Kasumi-1 (cell line): ENCODE measurements around the gene CTNND2.
"Not testable (repeated sequence)": the region's sequence is repeated elsewhere in the genome, so short reads cannot be mapped to it uniquely, and the experiment has no call there.

Experiments used
- DNase-seq, 2 experiments: peaks; one replicate each; lab custom pipeline; 2025; lab: John Stamatoyannopoulos, UW

The CTNND2 gene

DNA sequence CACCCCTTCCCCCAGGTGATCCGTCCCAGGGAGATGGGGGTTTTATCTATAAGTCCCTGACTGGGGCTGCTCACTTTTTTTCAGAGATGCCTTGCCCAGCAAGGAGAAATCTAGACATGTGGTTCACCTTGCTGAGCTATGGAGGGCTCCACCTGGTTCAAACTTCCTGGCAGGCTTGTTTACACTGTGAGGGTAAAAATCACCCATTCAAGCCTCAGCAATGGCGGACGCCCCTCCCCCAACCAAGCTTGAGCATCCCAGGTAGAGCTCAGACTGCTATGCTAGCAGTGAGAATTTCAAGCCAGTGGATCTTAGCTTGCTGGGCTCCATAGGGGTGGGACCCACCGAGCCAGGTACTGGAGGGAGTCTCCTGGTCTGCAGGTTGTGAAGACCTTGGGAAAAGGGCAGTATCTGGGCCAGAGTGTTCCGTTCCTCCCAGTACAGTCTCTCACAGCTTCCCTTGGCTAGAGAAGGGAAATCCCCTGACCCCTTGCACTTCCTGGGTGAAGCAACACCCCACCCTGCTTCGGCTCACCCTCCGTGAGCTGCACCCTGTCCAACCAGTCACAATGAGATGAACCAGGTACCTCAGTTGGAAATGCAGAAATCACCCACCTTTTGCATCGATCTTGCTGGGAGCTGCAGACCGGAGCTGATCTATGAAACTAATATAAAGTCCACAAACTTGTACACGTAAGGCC lies 231.7 kb downstream of the CTNND2 start:
- DNase-seq, result no peak

DNA sequence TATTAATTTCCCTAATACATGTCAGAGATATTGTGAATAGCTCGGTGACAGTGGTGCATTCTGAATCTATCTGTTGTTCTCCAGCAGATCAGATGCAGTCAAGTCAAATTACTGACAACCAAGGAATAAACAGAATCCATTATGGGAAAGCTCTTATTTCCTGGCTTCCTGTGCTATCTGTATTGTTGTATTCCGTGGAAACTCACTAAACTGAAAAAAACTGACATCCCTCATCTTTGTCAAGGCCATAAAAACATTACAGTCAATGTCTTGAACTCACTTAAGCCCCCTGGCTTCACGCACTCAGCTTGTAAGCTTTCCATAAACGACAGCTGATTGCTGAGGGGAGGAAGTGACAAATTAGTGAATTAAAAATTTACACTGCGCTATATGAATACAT lies 245.9 kb downstream of the CTNND2 start:
- no peak for DNase-seq

DNA sequence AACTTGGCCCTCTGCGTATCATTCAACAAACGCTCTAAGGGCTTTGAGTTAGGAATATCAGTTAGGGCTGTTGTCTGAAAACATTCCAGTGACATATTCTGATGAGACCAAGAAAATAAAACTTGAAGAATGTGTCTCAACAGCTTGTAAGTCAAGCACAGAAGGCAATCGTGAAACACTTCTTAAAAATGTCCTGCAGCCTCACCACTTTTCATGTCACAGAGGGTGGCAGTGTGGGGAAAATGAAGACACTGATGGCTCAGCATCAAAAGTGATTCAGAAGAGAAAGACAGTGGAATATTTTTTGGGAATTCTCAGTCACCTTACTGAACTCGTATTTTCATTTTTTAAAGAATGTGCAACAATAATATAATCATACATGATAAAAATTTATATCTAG lies 247.3 kb downstream of the CTNND2 start:
- DNase-seq, result no peak

DNA sequence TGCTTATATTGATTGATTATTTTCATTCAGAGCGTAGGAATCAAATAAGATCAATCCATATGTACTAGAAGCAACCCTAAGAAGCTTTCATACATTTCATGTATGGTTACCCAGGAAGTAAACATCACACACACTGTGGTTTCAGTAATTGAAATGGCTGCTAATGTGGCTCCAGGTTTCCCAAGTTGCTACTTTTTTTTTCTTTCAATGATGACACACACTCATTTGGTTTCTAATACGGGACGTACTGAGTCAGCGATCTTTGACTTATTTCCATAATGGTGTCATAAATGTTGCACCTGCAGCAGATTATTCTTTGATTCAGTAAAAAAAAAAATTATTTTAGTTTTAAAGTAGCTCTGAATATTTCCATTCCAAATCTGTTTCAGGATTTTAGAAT lies 248.6 kb downstream of the CTNND2 start:
- DNase-seq, result no peak

DNA sequence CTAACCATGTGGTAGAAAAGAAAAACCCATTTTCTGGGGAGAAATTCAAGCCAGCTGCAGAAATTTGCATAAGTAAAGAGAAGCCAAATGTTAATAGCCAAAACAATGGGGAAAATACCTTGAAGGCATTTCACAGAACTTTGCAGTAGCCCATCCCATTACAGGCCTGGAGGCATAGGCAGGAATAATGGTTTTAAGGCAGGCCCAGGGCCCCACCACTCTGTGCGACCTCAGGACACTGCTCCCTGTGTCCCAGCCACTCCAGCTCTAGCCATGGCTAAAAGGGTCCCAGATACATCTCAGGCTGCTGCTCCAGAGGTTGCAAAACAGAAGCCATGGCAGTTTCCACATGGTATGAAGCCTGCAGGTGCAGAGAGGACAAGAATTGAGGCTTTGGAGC lies 253.3 kb downstream of the CTNND2 start:
- no peak for DNase-seq

DNA sequence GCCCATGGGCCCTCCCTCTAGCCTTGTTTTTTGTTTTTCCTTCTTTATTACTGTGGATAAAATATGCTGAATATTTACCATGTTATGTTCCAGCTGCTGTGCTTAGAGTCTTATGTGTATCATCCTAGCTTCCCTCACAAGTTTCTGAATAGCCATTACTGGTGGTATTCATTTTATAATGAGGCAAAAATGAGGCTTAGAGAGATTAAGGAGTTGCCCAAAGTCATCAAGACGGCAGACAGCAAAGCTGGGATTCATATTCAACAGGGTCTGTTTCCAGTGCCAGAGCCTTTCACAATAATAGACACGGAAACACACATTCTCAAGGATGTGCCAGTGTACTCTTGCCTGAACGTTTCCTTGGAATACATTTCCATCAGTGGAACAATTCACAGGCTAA lies 258.1 kb downstream of the CTNND2 start:
- no peak for DNase-seq

DNA sequence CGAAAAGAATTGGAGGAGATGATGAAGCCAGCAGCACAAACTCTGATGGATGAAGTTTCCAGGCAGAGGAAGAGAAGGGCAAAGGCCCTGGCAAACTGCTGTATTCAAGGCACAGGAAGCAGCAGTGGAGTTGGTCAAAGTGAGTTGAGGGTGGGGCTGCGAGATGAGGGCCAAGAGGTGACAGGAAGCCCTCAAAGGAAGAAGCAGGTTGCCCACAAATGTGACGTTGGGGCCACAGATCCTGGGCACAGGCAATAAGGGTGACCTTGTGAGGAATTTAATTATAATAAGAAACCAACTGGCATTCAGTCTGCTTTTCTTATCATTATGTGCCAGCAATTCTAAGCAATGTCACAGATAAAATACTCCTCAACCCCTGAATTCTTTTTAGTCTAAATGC lies 261.8 kb downstream of the CTNND2 start:
- no peak for DNase-seq

DNA sequence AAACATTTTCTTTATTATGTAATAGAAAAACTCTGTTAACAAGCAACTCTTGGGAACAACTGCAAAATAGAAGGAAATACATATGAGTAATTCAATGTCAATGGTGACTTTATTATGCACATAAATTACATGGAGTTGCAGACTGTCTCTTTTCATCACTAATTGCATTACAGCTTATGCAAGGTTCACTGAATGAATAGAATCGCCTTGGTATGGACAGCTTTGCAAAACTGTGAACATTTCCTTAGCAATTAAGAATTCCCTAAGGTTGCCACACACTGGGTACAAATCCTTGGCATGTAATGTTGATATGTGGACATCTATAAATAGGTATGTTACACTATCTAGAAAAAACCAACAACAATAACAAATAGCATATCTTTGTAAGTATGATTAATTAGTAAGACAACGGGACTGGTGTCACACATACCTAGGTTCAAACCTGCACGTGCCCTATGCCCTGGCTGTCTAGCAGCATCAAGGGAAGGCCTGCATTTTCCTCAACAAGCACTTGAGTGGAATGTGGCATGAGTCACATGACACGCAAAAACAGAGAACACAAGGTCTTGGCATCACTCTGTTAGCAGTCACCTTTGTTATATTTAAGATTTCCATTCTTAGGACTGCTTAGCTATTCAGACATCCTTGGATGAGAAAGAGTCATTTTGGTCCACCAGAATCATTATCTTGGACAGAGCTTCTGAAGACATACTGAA lies 263.9 kb downstream of the CTNND2 start:
- DNase-seq, result no peak

DNA sequence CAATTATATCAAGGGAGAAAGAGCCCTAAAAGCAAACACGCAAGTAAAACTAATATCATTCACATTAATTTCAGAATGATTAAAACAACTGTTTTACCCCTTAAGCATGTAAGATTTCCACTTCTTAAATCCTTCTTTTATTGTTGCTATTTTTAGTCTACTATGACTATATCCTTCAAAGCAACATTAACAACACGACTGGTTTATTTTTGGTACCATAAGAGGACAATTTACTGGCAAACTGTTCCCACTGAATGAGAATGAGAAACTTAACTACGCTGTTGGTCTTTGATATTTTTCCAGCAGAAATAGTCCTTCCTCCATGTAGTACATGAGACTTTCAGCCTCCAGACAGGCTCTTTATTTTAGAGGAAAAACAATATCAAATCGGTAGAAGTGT lies 281.5 kb downstream of the CTNND2 start:
- no peak for DNase-seq

DNA sequence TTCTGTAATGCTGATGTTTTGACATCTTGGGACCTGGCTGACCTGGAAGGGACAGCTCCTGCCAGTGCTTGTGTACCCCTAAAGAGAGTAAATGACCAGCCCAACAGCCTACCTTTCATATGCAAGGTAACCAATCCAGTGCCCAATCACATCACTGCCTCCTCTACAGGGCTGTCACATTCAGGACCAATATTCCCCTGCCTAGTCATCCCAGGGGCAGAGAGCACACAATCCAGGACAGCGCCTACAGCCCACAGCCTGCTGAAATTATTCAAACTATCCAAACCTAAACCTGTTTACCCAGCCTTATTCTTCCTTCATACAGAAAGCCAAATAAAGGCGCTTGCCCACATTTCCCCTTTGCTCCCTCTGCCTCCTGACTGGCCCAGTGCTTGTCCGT lies 284.1 kb downstream of the CTNND2 start:
- DNase-seq, result no peak

DNA sequence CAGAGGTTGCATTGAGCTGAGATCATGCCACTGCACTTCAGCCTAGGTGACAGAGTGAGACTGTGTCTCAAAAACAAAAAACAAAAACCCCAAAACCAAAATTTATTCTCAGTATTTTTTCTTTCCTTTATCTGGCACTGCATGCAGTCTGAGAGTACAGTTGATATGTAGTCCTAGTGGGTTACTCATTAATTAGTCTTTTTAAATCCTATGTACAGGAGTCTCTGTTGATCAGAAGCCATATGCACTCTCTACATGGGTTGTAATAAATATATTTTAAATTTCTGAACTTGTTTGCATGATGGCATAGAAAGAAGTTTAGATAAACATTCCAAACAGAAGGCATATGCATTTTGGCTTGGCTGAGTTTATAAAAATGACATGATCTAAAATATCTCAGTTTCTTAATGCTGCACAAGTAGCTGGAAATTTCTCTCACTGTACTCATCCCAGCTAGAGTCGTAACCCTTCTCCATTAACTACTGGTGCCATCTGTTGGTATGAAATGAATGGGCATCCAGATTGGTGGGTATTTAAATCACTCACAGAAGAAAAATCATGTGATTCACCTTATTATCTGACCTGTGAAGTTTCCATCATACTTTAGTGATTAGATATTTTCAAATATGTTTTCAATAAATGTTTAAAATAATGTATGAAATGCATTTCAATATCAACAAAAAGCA lies 284.8 kb downstream of the CTNND2 start:
- peak; percentile 2 to 11 for DNase-seq

DNA sequence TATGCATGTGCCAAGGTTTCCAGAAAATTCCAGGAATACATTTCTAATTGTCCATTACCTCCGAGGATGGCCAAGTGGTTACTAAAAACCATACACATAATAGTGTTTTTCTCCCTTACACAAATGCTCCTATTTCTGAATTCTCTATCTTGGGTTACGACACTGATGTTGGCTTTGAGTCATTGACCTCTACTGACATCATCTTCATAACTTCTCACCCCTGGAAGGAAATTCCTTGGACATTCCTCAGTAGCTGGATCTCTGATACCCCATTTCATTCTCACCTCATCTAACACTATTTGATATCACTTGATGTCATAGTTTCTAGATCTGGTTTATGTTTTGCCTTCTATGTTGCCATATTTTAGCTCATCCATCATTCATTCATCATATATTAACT lies 287.2 kb downstream of the CTNND2 start:
- no peak for DNase-seq

DNA sequence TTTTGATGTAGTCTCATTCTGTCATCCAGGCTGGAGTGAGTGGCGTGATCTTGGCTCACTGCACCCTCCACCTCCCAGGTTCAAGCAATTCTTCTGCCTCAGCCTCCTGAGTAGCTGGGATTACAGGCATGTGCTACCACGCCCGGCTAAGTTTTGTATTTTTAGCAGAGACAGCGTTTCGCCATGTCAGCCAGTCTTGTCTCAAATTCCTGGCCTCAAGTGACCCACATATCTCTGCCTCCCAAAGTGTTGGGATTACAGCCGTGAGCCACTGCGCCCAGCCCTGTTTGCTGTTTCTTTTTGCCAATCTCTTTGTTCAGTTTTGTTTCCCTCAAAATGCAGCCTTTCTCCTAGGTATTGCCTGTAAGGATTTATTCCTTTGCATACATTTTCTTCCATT lies 287.6 kb downstream of the CTNND2 start:
- DNase-seq, result not testable (repeated sequence)

DNA sequence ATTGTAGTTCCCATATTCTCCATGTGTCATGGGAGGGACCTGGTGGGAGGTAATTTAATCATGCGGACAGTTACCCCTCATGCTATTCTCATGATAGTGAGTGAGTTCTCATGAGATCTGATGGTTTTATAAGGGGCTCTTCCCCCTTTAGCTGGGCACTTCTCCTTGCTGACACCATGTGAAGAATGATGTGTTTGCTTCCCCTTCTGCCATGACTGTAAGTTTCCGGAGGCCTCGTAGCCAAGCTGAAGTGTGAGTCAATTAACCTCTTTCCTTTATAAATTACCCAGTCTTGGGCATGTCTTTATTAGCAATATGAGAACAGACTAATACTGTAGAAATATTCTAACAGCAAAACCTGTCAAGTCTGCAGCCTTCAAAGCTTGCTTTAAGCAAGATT lies 293.2 kb downstream of the CTNND2 start:
- no peak for DNase-seq

DNA sequence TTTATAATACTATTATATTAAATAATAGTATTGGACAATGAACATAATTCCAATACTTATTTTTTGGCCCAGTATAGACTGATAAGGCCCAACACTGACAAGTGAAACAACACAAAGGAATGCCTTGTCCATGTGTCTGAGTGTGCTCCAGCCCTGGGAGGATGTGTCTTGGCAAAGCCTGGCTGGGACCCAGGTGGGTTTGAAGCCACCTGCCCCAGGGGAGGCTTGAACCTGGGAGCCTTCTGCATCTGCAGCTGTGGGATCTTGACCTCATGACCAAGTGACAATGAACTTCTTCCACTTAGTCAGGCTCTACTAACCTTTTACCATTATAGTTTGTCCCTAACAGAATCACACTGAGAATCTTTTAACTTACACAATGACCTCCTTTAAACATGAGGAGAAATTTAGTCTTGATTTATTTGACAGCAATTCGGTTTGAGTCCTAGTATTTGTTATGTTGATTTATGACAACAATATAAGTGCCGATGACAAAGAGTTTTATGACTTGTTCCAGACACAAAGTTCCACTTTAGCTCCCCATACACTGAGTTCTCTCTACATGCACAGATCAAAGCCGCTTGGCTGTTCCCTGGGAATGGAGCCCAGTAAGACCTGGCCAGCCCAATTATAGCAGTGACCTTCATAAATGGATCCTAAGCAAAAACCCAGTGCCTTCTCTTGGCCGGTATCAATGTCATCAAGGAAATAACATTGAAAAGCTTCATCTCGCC lies 294.5 kb downstream of the CTNND2 start:
- DNase-seq, result no peak

DNA sequence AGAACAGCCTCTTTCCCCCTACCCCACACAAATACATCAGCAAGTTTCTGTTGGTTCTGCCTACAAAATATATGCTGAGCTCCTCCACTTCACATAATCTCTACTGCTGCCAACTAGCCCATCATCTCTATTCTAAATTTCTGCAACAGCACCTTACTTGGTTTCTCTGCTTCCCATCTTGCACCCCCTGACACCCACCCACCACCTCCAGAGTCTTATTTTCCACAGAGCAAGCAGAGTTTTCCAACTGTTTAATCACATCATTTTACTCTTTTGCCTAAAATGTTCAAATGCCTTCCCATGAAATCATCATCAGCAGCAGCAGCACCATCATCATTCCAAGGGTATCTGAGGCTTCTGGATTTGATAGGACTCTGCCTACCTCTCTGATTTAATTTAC lies 295.7 kb downstream of the CTNND2 start:
- no peak for DNase-seq

DNA sequence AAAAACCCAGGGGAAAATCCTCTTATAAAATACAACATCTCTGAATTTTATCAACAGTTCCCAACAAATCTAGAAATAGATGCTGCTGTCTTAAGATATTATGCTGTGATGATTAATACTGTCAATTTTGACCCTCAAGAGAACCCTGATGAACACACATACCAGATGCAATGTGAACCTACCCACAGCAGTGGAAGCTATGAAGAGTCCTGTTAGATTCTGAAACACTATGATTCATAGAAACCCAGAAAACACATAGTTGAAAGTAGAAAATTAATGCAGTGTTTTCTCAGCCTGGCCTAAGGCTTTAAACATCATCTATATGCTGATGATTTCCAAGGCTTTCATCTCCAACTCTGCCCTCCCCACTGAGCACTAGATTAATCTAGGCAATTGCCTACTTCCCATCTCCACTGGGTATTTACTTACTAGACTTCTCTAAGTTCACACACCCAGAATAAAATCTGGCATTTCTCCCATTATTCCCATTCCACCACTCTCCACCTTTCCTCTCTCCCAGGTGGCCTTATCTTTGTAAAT lies 296.2 kb downstream of the CTNND2 start:
- no peak for DNase-seq

DNA sequence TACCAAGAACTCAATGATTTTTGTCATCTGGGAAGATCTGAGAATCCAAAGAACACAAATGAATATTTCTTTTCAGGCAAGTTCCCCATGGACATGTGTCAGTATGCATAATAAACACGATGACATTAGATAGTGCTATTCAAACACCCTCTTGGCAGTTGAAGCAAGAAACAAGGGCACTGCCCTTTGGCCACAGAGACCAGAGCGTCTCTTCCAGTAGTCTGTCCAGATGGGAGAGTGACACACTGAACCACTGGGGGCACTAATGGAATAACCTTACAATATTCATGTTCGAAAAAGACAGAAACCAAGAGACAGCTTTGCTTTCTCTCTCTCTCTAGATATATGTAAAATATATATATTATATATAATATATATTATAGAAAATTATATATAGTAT lies 301.9 kb downstream of the CTNND2 start:
- DNase-seq, result peak in 1 of 2 experiments; percentile 6

DNA sequence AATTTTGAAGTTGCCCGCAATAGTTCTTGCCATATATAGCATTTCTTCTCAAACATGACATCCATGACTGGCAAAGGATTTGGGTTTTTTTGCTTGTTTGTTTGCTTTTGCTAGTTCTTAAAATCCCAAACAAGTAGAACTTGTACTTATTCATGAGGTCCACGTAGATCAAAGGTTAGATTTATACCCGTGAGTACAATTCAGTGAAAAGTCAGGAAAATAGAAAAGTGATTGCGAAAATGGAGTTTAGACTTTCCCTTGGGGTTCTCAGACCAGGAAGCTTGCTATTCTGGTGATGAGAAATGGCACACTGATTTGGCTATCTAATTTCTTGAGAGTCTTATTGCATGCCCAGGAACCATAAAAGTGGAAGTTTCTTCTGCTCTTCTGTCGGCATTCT lies 304.7 kb downstream of the CTNND2 start:
- no peak for DNase-seq

DNA sequence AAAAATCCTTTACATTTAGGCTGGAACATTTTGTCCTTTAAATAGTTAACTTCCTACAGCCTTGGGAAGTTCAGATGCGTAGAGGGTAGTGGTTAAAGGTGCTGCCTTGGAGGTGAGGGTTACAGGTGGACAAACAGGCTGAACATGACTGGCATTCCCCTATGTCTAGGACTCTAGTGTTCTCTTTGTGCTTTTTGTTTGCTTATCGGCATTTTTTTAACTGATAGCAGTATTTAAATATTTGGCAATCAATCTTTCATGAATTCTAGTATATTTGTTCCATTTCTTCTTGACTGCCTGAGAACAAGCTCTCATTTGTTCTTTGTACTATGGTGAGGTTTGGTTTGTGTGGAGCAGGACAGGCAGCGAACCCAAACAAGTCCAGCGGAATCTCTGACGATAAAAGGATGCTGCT lies 307.6 kb downstream of the CTNND2 start:
- DNase-seq, result no peak

DNA sequence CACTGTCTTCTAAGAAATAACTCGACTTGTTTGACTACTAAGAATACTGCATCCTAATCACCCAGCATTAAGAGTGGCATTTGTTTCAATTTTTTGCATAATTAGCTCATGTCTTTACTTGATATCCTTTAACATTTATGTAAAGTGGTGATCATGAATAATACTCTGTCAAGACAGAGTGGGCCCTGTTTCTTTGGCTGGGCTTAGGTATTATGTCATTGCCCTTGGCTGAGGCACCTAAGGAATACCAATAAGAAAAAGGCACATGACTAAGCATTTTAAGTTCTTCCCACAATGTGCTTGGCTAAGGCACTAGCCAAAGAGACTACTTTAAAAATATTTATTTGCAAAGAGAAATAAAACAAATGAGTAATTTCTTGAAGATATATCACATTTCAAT lies 308.1 kb downstream of the CTNND2 start:
- DNase-seq, result no peak

DNA sequence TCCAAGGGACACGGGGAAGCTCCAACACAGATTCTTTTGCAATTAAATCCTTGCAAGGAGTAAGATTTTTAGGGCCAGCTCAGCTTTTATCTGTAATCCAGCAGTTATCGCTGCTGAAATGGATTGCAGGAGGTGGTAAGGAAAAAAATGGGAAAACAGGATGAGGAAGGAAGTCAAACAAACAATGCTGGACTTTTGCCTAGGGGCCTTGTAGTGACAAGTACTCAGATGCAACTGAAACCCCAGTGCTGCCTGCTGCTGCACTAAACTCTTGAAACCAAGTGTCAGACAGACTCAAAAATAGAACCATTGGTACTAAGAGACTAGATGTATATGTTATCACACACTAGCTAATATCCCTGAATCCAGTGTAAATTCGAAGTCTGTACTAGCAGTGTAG lies 309.2 kb downstream of the CTNND2 start:
- DNase-seq, result no peak
